Activated T-cell treated with anti-CD3 and anti-CD28 coated beads for 24 hours (primary cell): ENCODE measurements around the gene TMEM154.

Source experiments
- DNase-seq: peaks from one replicate; pipeline ENCODE4 v3.0.0-alpha.2; 2020; ENCODE audit warnings: low read depth

Gene TMEM154

DNA sequence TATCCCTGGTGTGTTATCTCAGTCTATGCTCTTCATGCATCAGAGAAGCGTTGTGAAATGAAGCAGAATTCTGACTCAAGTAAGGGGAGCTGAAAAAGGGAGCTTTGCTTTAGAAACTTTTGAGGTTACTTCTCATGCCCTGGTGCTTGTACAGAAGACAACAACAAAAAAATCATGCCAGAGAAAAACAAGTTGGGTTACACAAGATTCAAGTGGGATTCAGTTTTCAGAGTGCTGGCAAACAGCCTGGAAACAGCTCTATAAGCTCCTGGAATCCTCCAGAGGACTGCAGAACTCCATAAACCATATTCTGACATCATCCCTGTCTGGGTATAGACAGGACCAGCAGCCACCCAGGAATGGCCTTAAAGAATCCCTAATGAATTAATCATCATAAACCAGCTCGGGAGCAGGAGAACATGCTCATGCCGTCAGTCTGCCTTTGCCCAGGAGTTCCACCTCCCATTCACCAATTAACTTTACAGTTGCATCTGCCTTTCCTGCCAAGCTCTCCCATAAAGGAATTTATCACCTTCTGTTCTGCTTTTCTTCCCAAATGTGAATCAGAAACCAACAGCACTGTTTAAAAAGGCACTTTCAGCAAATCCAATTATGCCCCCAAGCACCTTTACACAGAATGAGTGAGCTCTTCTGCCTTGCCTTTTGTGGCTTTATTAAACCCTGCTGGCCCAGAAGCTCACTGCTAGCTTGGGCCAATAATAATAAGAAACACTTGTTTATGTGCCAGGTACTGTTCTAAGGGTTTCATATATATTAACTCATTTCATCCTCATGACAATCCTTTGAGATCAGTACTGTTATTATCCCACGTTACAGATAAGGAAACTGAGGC is 89.4 kb downstream of the TMEM154 start:
- DNase-seq: no peak

DNA sequence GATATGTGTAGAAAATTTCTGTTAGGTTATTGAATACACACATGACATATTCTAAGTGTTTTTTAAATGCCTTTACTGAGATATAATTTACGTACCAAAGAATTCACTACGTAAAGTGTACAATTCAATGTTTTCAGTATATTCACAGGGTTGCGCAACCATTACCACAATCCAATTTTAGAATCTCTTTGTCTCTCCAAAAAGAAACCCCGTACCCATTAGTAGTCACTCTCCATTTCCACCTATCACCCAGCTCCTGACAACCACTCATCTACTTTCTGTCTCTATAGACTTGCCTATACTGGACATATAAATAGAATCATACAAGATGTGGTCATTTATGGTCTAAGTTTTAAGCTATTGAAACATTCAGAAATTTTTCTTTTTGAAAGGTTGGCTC is 90.9 kb downstream of the TMEM154 start:
- no peak for DNase-seq

DNA sequence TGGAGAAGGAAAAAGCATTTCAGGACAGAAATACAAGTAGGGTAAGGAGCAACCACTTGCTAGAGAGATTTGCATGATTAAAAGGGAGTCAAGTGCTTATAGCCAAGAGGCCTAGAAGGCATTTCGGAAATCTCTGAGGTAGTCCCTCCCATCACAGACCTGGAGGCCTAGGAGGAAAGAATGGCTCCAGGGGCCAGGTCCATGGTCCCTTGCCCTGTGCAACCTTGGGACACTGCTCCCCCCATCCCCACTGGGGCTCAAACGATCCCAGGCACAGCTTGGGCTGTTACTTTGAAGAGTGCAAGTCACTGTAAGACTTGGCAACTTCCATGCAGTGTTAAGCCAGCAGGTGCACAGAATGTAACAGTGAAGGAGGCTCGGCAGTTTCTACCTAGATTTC is 92.7 kb downstream of the TMEM154 start:
- DNase-seq: no peak

DNA sequence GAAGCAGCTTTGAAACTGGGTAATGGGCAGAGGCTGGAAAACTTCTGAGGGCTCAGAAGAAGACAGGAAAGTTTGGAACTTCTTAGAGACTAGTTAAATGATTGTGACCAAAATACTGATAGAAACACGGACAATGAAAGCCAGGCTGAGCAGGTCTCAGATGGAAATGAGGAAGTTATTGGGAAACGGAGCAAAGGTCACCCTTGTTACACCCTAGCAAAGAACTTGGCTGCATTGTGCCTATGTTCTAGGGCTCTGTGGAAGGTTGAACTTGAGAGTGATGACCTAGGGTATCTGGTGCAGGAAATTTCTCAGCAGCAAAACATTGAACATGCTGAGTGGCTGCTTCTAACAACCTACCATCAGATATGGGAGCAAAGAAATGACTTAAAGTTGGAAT is 93.1 kb downstream of the TMEM154 start:
- DNase-seq: no peak

DNA sequence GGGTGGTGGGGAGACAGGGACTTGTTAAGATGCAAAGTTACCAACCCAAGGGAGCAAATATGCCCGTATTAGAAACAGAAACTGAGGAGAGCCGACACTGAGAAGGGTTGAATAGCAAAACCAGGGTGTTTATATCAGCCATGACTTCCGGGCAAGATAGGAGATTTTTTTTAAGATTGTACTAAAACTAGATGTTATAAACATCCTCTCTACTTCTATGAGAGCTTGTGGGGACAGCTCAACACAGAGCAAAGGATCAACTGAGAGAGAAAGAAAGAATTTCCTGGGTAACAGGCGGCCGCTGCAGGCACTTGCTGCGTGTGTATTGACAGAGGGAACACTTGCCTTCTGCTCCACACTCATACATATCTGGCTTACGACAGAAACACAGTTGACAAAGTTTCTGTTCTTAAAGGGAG is 94.8 kb downstream of the TMEM154 start:
- no peak for DNase-seq

DNA sequence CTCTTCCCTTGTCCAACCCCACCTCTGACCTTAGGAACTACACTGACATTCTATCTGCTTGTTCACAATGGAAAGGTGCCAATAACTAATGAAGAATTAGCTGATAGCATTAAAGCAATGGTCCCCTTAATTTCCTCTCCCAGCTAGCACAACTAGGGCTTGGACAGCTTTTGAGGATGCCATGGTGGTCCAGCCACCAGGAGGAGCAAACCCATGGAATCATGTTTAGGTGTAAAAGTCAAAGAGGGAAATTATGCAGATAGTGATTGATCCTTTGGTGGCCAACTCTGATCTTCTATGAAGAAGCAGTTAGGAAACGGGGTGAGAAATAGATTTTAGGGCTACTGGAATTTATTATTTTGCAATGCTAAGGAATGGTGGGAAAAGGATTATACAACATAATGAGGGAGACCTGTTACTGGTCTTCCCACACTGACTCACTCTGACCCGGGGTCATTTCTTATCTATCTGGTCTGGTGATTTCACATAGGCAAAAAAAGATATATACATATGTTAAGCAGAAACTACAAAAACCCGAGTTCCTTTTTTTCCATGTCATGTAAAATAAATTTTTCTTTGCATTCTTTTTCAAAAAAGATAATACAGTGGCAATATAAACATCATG is 98.1 kb downstream of the TMEM154 start:
- no peak for DNase-seq

DNA sequence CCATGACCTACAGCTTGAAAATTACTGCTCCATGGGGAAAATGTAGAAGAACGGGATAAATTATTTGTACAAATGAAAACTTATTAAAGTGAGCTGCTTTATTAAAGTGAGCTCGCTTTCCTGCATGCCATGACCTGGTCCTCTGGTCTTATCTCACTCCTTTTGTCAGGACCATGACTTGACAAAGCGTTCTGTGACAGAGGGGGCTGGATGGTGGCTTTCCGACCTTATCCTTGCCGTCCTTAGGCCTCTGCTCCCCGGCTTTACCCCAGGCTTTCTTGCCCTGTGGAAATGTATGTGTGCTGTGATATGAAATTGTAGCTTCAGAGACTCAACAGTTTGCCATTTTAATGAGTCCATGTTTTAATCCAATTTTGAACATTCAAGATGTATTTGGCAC is 99.9 kb downstream of the TMEM154 start:
- no peak for DNase-seq

DNA sequence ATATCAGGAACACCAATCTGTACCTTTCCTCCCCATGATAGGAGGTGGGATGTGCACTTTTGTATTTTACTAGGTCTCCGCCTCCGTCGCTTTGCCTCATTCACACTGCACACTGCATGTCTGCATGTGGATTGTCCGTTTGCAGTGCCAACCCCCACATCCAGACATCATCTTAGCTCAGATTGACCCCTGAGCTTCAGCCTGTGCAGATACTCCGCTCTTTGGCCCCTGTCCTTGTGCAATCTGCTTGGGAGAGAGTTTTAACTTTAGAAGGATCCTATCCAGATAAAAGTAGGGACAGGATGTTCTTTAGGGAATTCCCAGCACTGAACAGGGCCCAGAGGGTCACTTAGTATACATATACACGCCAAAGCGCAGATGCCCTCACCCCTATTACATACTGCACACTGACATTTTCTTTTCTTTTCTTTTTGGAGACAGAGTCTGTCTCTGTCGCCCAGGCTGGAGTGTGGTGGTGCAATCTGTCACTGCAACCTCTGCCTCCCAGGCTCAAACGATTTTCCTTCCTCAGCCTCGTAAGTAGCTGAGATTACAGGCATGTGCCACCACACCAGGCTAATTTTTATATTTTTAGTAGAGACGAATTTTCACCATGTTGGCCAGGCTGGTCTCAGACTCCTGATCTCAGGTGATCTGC is 100.6 kb downstream of the TMEM154 start:
- DNase-seq: no peak

DNA sequence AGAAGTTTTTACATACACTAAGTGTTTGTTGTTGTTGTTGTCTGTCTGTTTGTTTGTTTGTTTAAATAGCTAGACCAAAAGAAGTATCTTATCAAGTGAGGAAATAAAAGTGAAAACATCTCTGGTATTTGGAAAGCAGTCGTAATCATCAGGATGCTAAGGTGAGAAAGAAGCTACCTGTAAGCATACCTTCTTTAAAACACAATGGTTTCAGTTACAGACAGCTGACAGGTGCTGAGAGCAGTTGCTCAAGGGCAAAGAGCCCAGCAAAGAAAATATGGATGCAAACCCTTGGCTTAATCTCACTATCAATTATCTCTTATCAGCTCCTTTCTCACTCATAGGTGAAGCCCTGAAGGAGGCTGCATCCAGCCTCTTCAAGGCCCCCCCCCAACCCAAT is 101.1 kb downstream of the TMEM154 start:
- no peak for DNase-seq

DNA sequence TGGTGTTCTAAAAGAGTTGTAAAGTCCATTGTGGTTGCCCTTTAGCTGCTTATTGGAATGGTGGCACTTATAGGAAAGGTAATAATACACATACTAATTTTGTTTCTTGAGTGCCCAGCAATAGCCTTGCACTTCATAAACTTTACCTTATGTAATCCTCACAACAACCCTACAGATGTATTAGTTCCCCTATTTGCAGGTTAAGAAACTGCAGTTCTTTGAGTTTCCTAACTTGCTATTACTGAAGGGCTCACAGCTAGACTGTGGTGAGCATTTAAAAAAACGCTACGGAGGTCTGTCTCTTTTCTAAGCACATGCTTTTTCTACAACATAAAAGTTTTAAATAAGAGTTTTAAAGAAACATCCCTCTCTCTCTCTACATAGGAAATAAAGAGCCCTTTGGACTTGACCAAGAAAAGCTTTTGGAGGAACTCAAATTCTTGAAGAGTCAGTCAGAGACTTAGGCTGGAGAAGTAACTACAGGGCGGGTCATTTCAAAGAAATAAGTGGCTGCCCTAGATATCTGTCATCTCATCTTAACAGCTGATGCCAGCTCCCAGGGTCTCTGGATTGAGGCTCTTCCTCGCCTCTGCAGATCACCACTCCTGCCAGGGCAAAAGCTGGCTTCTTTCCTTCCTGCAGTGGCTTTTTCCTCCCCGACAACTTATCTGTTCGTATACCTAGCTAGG is 101.9 kb downstream of the TMEM154 start:
- no peak for DNase-seq

DNA sequence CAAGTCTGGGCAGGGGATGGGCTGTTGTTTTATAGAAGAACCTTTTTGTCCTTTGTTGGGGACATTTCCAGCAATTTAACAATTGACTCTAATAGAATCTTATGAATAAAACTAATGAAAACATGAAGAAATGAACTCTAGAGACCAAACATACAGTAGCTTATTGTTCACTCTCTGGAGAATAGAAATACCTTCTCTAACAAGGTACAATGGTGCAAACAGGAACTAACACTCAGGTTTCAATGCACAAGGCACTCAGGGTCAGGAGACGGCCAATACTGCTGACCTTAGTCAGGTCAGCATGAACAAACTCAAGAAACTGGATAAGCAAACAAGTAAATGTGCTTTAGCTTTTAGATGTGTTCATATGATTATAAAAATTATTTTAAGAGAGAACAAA is 104.3 kb downstream of the TMEM154 start:
- DNase-seq: no peak

DNA sequence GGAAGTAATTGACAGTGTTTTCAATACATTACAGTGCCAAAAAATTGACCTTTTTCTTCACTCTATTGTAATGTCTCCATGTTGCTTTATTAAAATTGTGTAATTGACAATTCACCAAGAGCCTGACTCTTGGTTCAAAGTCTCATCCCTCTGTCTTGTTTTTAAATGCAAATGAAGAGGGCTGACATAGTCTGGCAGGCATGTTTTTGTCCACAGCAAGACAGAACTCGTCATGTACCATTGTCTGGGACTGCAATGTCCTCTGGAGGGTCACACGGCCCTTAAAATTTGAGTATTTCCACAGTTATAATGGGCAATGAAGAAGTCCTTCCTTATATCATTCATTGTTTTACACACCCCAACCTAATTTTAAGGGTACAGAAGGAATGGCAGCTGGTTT is 105.9 kb downstream of the TMEM154 start:
- DNase-seq: no peak

DNA sequence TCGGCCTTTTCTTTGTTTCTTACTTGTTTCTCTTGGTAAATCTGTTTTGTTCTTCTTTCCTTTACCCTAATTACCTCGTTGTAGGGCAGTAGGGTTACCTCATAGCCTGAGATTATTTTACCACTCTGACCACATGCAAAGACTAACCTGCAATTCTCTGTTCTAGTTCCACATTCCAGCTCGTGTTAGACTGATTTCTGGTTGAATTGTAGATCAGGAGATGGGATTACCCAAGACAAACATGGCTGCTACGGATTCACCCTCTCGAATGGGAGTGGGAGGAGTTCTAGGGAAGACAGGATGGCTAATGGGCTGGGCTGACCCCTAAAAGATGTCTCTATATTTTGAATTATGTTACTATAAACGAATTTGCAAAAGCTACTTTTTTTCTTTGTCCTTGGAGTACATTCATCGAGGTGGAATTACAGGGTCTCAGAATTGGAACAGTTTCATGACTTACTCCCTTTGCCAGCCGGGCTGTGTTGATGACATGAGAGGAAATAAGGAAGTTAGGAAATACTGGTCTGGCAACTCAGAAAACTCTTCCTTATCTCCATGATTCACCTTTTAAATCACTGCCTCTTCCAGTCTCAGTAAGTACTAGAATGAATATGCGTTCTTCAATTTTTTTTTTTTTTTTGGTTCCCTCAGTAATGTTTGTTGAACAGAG is 107.2 kb downstream of the TMEM154 start:
- no peak for DNase-seq

DNA sequence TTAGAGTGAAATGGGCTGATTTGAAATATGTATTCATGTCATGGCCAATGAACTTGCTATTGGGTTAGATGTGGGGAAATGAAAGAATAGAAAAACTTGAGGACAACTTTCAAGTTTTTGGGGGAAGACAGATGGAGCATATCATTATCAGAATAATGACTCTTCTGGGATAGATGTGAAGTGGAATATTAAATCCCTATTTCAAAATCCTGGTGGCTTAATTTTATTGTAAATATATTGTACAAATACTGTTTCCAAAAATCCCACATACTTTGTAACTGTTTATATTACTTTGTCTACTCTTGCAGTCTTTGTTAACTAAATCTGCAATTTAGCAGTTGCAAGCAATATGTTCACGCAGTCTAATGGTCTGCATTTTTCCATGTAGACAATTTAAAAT is 108.0 kb downstream of the TMEM154 start:
- DNase-seq: no peak

DNA sequence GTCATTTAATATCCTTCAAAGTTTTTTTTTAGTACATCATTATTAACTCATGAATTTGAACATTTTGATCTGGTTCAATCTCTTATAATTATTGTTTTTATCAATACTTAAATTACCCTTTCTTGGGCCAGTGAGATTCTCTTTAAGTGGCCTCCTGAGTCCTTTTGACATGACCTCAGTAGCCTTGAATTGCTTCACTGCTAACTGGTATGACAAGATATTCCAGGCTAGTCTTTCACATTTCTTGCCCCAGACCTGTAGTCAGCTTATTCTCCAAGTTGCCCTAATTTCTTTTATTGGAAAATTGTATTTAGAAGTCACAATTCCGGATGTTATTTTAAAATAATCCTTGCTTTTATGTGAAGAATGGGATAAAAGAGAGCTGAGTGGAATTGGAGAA is 108.5 kb downstream of the TMEM154 start:
- no peak for DNase-seq
